HCT116 (cell line): ENCODE data around the gene OXGR1. TPM values are rescaled to one million over a fixed set of nuclear protein-coding genes. Genes with fewer than 3 reads are reported as not detected.

Experiments used
- ATAC-seq: fragments of 200-7000 bp; cut with Tn5 transposase; 2 replicates; pipeline ENCODE4 v1.9.1; 2020; ENCODE audit warnings: mild to moderate bottlenecking, moderate library complexity
- BruUV-seq: library from RNA; stranded (reverse); fragments of 400-500 nt; replicated peaks from 2 replicates; lab custom pipeline; 2021; lab: Mats Ljungman, UMichigan
- CTCF ChIA-PET: fragments of 300-600 bp; sonication (Branson Sonifier 250); formaldehyde crosslinking; loops from one replicate; lab custom pipeline; 2021; ENCODE audit warnings: antibody characterized with exemption; lab: Charles Lee
- POLR2A ChIA-PET: fragments of 300-600, 350-600 bp; sonication (Branson Sonifier 250); formaldehyde crosslinking; loops from one replicate; lab custom pipeline; 2021; ENCODE audit warnings: antibody characterized with exemption; lab: Charles Lee
- RAD21 ChIA-PET, 2 experiments: fragments of 300-600 bp; sonication (Branson Sonifier 250); formaldehyde crosslinking; loops; one replicate each; lab custom pipeline; 2023; ENCODE audit warnings: low total read pairs in 2 of 2; ENCODE audit not compliant: uncharacterized antibody in 2 of 2, unreplicated experiment in 2 of 2, low non-redundant PET in 1 of 2; lab: Charles Lee
- DNase-seq: peaks from one replicate; pipeline ENCODE4 v3.0.0-alpha.2; 2010; ENCODE audit warnings: low read depth, low spot score
- H2AFZ ChIP-seq: fragments of 200-600 bp; shearing (Covaris generic), sonication (generic); 2 replicates; pipeline ENCODE4 v1.6.1; 2017; ENCODE audit warnings: low read depth, mixed run types, mixed read lengths, antibody characterized with exemption, low read length; ENCODE audit not compliant: poor library complexity, severe bottlenecking
- H3K27ac ChIP-seq: 2 replicates; pipeline ENCODE4 v1.5.1; 2012; ENCODE audit warnings: low read depth, low read length
- H3K27me3 ChIP-seq: fragments of 200-600 bp; sonication (generic); 2 replicates; pipeline ENCODE4 v1.6.1; 2016; ENCODE audit warnings: mixed run types, low read length, mixed read lengths; ENCODE audit not compliant: insufficient read depth
- H3K36me3 ChIP-seq, 2 experiments: fragments of 200-500 bp in 1 of 2; fragments of 200-600 bp in 1 of 2; sonication (Bioruptor generic) in 1 of 2; sonication (generic) in 1 of 2; 2 replicates each; pipeline versions ENCODE4 v1.5.1 to v1.6.1; 2014 to 2016; ENCODE audit warnings: low read length in 2 of 2, inconsistent platforms in 1 of 2, mixed read lengths in 1 of 2, mixed run types in 1 of 2; ENCODE audit not compliant: insufficient read depth in 2 of 2, control insufficient read depth in 1 of 2
- H3K4me1 ChIP-seq, 2 experiments: fragments of 200-600 bp in 1 of 2; sonication (generic) in 1 of 2; 2 replicates each; pipeline versions ENCODE4 v1.5.1 to v1.6.1; 2012 to 2017; ENCODE audit warnings: low read length in 2 of 2, inconsistent platforms in 1 of 2, mild to moderate bottlenecking in 1 of 2, mixed read lengths in 1 of 2, mixed run types in 1 of 2, moderate library complexity in 1 of 2; ENCODE audit not compliant: insufficient read depth in 2 of 2, control insufficient read depth in 1 of 2
- H3K4me2 ChIP-seq: fragments of 200-600 bp; sonication (generic); 2 replicates; pipeline ENCODE4 v1.6.1; 2017; ENCODE audit warnings: mixed run types, low read length, mixed read lengths
- H3K4me3 ChIP-seq, 2 experiments: fragments of 200-600 bp in 1 of 2; sonication (generic) in 1 of 2; replicated peaks in 1 of 2; 2 replicates each; pipeline ENCODE4 v1.5.1; 2011 to 2016; ENCODE audit warnings: low read length in 2 of 2, control low read depth in 1 of 2, low read depth in 1 of 2, mild to moderate bottlenecking in 1 of 2, mixed read lengths in 1 of 2, mixed run types in 1 of 2
- H3K79me2 ChIP-seq: fragments of 200-600 bp; sonication (generic); 2 replicates; pipeline ENCODE4 v1.6.1; 2017; ENCODE audit warnings: mild to moderate bottlenecking, mixed run types, low read length, moderate library complexity, mixed read lengths; ENCODE audit not compliant: insufficient read depth
- H3K9ac ChIP-seq: fragments of 200-600 bp; sonication (generic); 2 replicates; pipeline ENCODE4 v1.6.1; 2016; ENCODE audit warnings: low read length, mixed read lengths
- H3K9me2 ChIP-seq: fragments of 200-600 bp; sonication (generic), shearing (Covaris generic); 2 replicates; pipeline ENCODE4 v1.6.1; 2017; ENCODE audit warnings: mixed run types, mild to moderate bottlenecking, moderate library complexity; ENCODE audit not compliant: insufficient read depth
- H3K9me3 ChIP-seq, 2 experiments: fragments of 200-500 bp in 1 of 2; fragments of 200-600 bp in 1 of 2; sonication (Bioruptor generic) in 1 of 2; sonication (generic) in 1 of 2; 2 replicates each; pipeline ENCODE4 v1.6.1; 2014 to 2017; ENCODE audit warnings: low read length in 2 of 2, mixed read lengths in 2 of 2, inconsistent platforms in 1 of 2, low read depth in 1 of 2, mild to moderate bottlenecking in 1 of 2, mixed run types in 1 of 2, moderate library complexity in 1 of 2; ENCODE audit not compliant: control insufficient read depth in 1 of 2, insufficient read depth in 1 of 2
- H4K20me1 ChIP-seq: fragments of 200-600 bp; sonication (generic), shearing (Covaris generic); 2 replicates; pipeline ENCODE4 v1.6.1; 2017; ENCODE audit warnings: mixed run types, mild to moderate bottlenecking, moderate library complexity; ENCODE audit not compliant: insufficient read depth
- CEBPB ChIP-seq: IDR thresholded peaks from 2 replicates; pipeline ENCODE4 v1.6.1; 2012; ENCODE audit warnings: low read depth
- CTCF ChIP-seq, 3 experiments: fragments of 200-600 bp in 1 of 3; sonication (generic) in 1 of 3; IDR thresholded peaks in 2 of 3; conservative IDR thresholded peaks in 1 of 3; 2 replicates each; pipeline ENCODE4 v1.5.1; 2012 to 2017; ENCODE audit warnings: low read depth in 2 of 3, low read length in 2 of 3, antibody characterized with exemption in 1 of 3, borderline replicate concordance in 1 of 3, control low read depth in 1 of 3, mild to moderate bottlenecking in 1 of 3, mixed read lengths in 1 of 3, mixed run types in 1 of 3, moderate library complexity in 1 of 3; ENCODE audit not compliant: insufficient read depth in 1 of 3
- EGR1 ChIP-seq: IDR thresholded peaks from 2 replicates; pipeline ENCODE4 v1.6.1; 2012; ENCODE audit warnings: low read depth
- EZH2 ChIP-seq: fragments of 200-600 bp; sonication (generic); IDR thresholded peaks from 2 replicates; pipeline ENCODE4 v1.6.1; 2017; ENCODE audit warnings: antibody characterized with exemption, mixed run types
- JUND ChIP-seq: IDR thresholded peaks from 2 replicates; pipeline ENCODE4 v1.6.1; 2012
- POLR2A ChIP-seq: IDR thresholded peaks from 2 replicates; pipeline ENCODE4 v1.7.0; 2011; ENCODE audit warnings: borderline replicate concordance; ENCODE audit not compliant: insufficient read depth, insufficient read length; ENCODE audit errors: extremely low read depth
- POLR2AphosphoS5 ChIP-seq: IDR thresholded peaks from 2 replicates; pipeline ENCODE4 v1.6.1; 2011; ENCODE audit warnings: mild to moderate bottlenecking, low read depth, low read length, moderate library complexity
- RAD21 ChIP-seq: IDR thresholded peaks from 2 replicates; pipeline ENCODE4 v1.6.1; 2012; ENCODE audit warnings: low read depth, mild to moderate bottlenecking
- SP1 ChIP-seq: IDR thresholded peaks from 2 replicates; pipeline ENCODE4 v1.6.1; 2012; ENCODE audit warnings: low read depth
- SRF ChIP-seq: IDR thresholded peaks from 2 replicates; pipeline ENCODE4 v1.6.1; 2012; ENCODE audit warnings: low read depth
- TCF7L2 ChIP-seq: IDR thresholded peaks from 2 replicates; pipeline ENCODE4 v1.7.0; 2011; ENCODE audit warnings: borderline replicate concordance, inconsistent platforms; ENCODE audit not compliant: insufficient read depth, insufficient read length; ENCODE audit errors: extremely low read depth
- ZNF274 ChIP-seq: fragments of 200-500 bp; sonication (Bioruptor generic); IDR thresholded peaks from 2 replicates; pipeline ENCODE4 v1.6.1; 2014; ENCODE audit warnings: mild to moderate bottlenecking, low read depth, low read length, inconsistent platforms
- intact Hi-C: fragments of 100-400 bp; cut with micrococcal nuclease; formaldehyde crosslinking; loops from 2 replicates; pipeline ENCODE4 v1.10.0; 2022
- total RNA-seq: library from RNA; stranded (reverse); gene quantifications from one replicate; pipeline ENCODE4 v1.2.1, GENCODE V29; 2021; ENCODE audit not compliant: unreplicated experiment
- TF ChIP-seq, protein P1 (sequence below): IDR thresholded peaks from 2 replicates; pipeline ENCODE4 v1.6.1; 2012

Gene OXGR1
- total RNA-seq, 1 experiment from 2014 or later: not detected

DNA sequence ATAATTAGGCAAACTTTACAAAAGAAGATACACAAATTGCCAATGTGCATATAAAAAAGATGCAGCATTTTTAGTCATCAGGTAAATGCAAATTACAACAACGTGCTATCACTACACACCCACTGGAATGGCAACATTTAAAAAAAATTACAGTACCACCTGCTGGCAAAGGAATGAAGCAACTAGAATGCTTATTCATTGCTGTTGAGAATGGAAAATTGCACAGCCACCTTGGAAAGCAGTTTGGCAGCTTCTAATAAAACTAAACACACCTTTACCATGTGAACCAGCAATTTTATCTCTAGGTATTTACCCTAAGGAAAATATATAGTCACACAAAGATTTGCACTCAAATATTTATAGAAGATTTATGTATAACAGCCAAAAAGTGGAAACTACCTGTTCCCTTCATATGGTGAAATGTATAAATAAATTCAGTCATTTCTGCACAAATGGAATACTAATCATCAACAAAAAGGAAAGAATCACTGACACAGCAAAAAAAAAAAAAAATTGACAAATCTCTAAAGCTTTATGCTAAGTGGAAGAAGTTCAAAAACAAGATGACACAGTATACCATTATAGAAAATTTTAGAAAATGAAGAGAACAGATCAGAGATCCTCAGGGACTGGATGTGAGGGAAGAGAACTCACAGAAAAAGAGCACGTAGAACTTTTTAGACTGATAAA lies 30.3 kb downstream of the OXGR1 start:
- ATAC-seq (no peak), DNase-seq (no peak)
- RAD21 ChIA-PET: no interaction called here
- Histone ChIP-seq H3K4me2 (no peak overlapping the region), H3K4me1 (peaks cover 2 to 9% of the 10 kb centered on the region in 2 experiments; a peak in 2 of 4 replicates), H3K27ac (no peak overlapping the region), H3K79me2 (no peaks in the 10 kb centered on the region), H4K20me1 (no peaks in the 10 kb centered on the region), H3K27me3 (no peaks in the 10 kb centered on the region), H3K36me3 (no peaks in the 10 kb centered on the region), H3K9ac (no peak overlapping the region), H2AFZ (no peak overlapping the region), H3K9me3 (no peaks in the 10 kb centered on the region), H3K4me3 (no peak overlapping the region), H3K9me2 (no peaks in the 10 kb centered on the region)
- CTCF ChIA-PET: interaction anchor here (0.7 to 0.9 kb wide), 3 partner anchors 22 to 943 kb away, joined by 3 to 4 read pairs (median 3); no protein-coding TSS in a partner anchor
- intact Hi-C loops: loop anchor here (2.0 to 10.0 kb wide), 2 partner anchors 1559 to 1773 kb away; no protein-coding TSS in a partner anchor
- BruUV-seq: no TSS peak
- POLR2A ChIA-PET: no interaction called here
- TF ChIP-seq SRF (no peak), POLR2A (no peak), JUND (no peak), SP1 (no peak), CEBPB (no peak), RAD21 (peak; percentile 32), EGR1 (no peak), EZH2 (no peak), CTCF (IDR thresholded peaks at IDR 0.05 in 2 of 3, conservative IDR thresholded peaks at IDR 0.05 in 1 of 3; ENCODE audit: borderline replicate concordance in 1 of 3, insufficient read depth in 1 of 3, low read depth in 2 of 3, low read length in 2 of 3) (peak; percentile 7 to 35 (median 24); a peak in 3 of 6 replicates), TCF7L2 (no peak), POLR2AphosphoS5 (no peak), ZNF274 (no peak)
- TF ChIP-seq, protein P1, sequence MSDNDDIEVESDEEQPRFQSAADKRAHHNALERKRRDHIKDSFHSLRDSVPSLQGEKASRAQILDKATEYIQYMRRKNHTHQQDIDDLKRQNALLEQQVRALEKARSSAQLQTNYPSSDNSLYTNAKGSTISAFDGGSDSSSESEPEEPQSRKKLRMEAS: no peak
